Stimulated activated CD4-positive, alpha-beta T cell treated with anti-CD3 and anti-CD28 coated beads, TNF-alpha, amount 100 ng/mL, for 24 hours (primary cell): Measurements from ENCODE around the gene CST2.
"Not testable (repeated sequence)": the region's sequence is repeated elsewhere in the genome, so short reads cannot be mapped to it uniquely, and the experiment has no call there.

Experiments used
- DNase-seq, 3 experiments: peaks; one replicate each; pipeline ENCODE4 v3.0.0-alpha.2; 2020; ENCODE audit warnings: low read depth in 3 of 3

The CST2 gene

GRCh38 chr20:23826541-23827021 lies at the start of gene CST2:
Gene CST2 (minus strand): TSS chr20:23826729. CDS start chr20:23826660, 69 bp downstream.
- no peak for DNase-seq

- DNase-seq, result no peak
Observed at GRCh38 chr20:23875606-23876237, 49.2 kb upstream of the CST2 start.

- no peak for DNase-seq
Observed at GRCh38 chr20:23874747-23875146, 48.2 kb upstream of the CST2 start.

GRCh38 chr20:23873370-23874015 lies 47.0 kb upstream of the CST2 start:
- no peak for DNase-seq

- no peak for DNase-seq
Observed at GRCh38 chr20:23872065-23872464, 45.5 kb upstream of the CST2 start.

GRCh38 chr20:23870461-23870860 lies 43.9 kb upstream of the CST2 start:
- no peak for DNase-seq

- no peak for DNase-seq
Observed at GRCh38 chr20:23869520-23869919, 43.0 kb upstream of the CST2 start.

GRCh38 chr20:23868321-23868720 lies 41.8 kb upstream of the CST2 start:
- DNase-seq, result no peak

- no peak for DNase-seq
Observed at GRCh38 chr20:23867152-23867776, 40.7 kb upstream of the CST2 start.

GRCh38 chr20:23860771-23861170 lies 34.2 kb upstream of the CST2 start:
- not testable (repeated sequence) for DNase-seq

GRCh38 chr20:23857962-23858595 lies 31.6 kb upstream of the CST2 start:
- no peak for DNase-seq

- no peak for DNase-seq
Observed at GRCh38 chr20:23856736-23857135, 30.2 kb upstream of the CST2 start.

GRCh38 chr20:23856226-23856625 lies 29.7 kb upstream of the CST2 start:
- no peak for DNase-seq

GRCh38 chr20:23841693-23842092 lies 15.2 kb upstream of the CST2 start:
- no peak for DNase-seq

GRCh38 chr20:23835716-23836115 lies 9.2 kb upstream of the CST2 start:
- DNase-seq, result no peak

- DNase-seq, result no peak
Observed at GRCh38 chr20:23832775-23833513, 6.4 kb upstream of the CST2 start.

GRCh38 chr20:23831961-23832360 lies 5.4 kb upstream of the CST2 start:
- not testable (repeated sequence) for DNase-seq

GRCh38 chr20:23823621-23824324 lies 2.8 kb downstream of the CST2 start:
- DNase-seq, result no peak

- DNase-seq, result no peak
Observed at GRCh38 chr20:23823111-23823510, 3.4 kb downstream of the CST2 start.

GRCh38 chr20:23820493-23820892 lies 6.0 kb downstream of the CST2 start:
- no peak for DNase-seq

- DNase-seq, result not testable (repeated sequence)
Observed at GRCh38 chr20:23811559-23811958, 15.0 kb downstream of the CST2 start.
